OCI-LY7 (cell line): Measurements from ENCODE around the gene MRPL49.
"Not testable (repeated sequence)": the region's sequence is repeated elsewhere in the genome, so short reads cannot be mapped to it uniquely, and the experiment has no call there.

Experiments used
- EZH2phosphoT487 ChIP-seq: fragments of 200-600 bp; sonication (generic); IDR thresholded peaks from 2 replicates; pipeline ENCODE4 v1.6.1; 2018; ENCODE audit warnings: low read depth, borderline replicate concordance, mild to moderate bottlenecking, mixed run types, antibody characterized with exemption, low read length, moderate library complexity, mixed read lengths
- TF ChIP-seq, protein P1 (sequence below): fragments of 200-600 bp; sonication (generic); conservative IDR thresholded peaks from 2 replicates; pipeline ENCODE4 v1.5.1; 2014; ENCODE audit warnings: mild to moderate bottlenecking, antibody characterized with exemption, low read length, moderate library complexity, mixed read lengths

DNA sequence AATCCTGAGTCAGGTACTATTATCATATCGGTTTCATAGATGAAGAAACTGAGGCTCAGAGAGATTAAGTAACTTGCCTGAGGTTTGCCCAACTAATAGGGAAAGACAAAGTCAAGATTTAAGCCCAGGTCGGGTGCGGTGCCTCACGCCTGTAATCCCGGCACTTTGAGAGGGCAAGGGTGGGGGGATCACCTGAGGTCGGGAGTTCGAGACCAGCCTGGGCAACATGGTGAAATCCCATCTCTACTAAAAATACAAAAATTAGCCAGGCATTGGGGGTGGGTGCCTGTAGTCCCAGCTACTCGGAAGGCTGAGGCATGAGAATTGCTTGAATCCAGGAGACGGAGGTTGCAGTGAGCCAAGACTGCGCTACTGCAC lies 28.0 kb downstream of the MRPL49 start:
- TF ChIP-seq, protein P1, sequence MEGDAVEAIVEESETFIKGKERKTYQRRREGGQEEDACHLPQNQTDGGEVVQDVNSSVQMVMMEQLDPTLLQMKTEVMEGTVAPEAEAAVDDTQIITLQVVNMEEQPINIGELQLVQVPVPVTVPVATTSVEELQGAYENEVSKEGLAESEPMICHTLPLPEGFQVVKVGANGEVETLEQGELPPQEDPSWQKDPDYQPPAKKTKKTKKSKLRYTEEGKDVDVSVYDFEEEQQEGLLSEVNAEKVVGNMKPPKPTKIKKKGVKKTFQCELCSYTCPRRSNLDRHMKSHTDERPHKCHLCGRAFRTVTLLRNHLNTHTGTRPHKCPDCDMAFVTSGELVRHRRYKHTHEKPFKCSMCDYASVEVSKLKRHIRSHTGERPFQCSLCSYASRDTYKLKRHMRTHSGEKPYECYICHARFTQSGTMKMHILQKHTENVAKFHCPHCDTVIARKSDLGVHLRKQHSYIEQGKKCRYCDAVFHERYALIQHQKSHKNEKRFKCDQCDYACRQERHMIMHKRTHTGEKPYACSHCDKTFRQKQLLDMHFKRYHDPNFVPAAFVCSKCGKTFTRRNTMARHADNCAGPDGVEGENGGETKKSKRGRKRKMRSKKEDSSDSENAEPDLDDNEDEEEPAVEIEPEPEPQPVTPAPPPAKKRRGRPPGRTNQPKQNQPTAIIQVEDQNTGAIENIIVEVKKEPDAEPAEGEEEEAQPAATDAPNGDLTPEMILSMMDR, result not testable (repeated sequence)
- not testable (repeated sequence) for TF ChIP-seq EZH2phosphoT487
